ENCODE measurements around the gene IDH3B.

- TF ChIP-seq CTCF (IDR thresholded peaks at IDR 0.05; ENCODE audit: low read length) (no peak), EZH2 (IDR thresholded peaks at IDR 0.05; ENCODE audit: borderline replicate concordance, low read length) (no peak)
These were observed 53.7 kb downstream of the IDH3B start for GRCh38 chr20:2610326-2610725.

Data from OCI-LY1 (cell line).